WTC11 (cell line): Measurements from ENCODE around the gene SPRR3. TPM values are rescaled to one million over a fixed set of nuclear protein-coding genes. Genes with fewer than 3 reads are reported as not detected.

Source experiments
- ATAC-seq: fragments of 200-7000 bp; cut with Tn5 transposase; 2 replicates; pipeline ENCODE4 v1.10.0; 2021; ENCODE audit warnings: mild to moderate bottlenecking, moderate library complexity
- CTCF ChIA-PET: fragments of 300-600 bp; sonication (Branson Sonifier 250); formaldehyde crosslinking; loops from one replicate; lab custom pipeline; 2021; ENCODE audit warnings: antibody characterized with exemption; lab: Charles Lee
- POLR2A ChIA-PET: fragments of 350-600 bp; sonication (Branson Sonifier 250); formaldehyde crosslinking; loops from one replicate; lab custom pipeline; 2021; ENCODE audit warnings: antibody characterized with exemption; lab: Charles Lee
- DNase-seq: peaks from one replicate; pipeline ENCODE4 v3.0.0; 2021; ENCODE audit warnings: low spot score
- H3K27ac Mint-ChIP-seq: 2 replicates; pipeline ENCODE4 v1.8.0; 2021; ENCODE audit warnings: mixed read lengths
- H3K27me3 Mint-ChIP-seq: 2 replicates; pipeline ENCODE4 v1.8.0; 2021; ENCODE audit warnings: low read depth, mild to moderate bottlenecking, moderate library complexity, mixed read lengths
- H3K36me3 Mint-ChIP-seq: 2 replicates; pipeline ENCODE4 v1.8.0; 2021; ENCODE audit warnings: mixed read lengths
- H3K4me1 Mint-ChIP-seq: 2 replicates; pipeline ENCODE4 v1.8.0; 2022; ENCODE audit warnings: mixed read lengths
- H3K4me3 Mint-ChIP-seq: 2 replicates; pipeline ENCODE4 v1.8.0; 2021; ENCODE audit warnings: mild to moderate bottlenecking, moderate library complexity, mixed read lengths
- H3K9me3 Mint-ChIP-seq: 2 replicates; pipeline ENCODE4 v1.8.0; 2021; ENCODE audit warnings: mixed read lengths
- AR ChIP-seq: fragments of 250-450 bp; sonication (Bioruptor Pico); IDR thresholded peaks from 2 replicates; pipeline ENCODE4 v1.9.0; 2021; ENCODE audit warnings: mild to moderate bottlenecking
- CDX4 ChIP-seq: fragments of 250-450 bp; sonication (Bioruptor Pico); IDR thresholded peaks from 2 replicates; pipeline ENCODE4 v1.9.0; 2021; ENCODE audit warnings: moderate library complexity, mild to moderate bottlenecking, inconsistent platforms, borderline replicate concordance
- E2F4 ChIP-seq: sonication (generic); formaldehyde crosslinking; IDR thresholded peaks from 2 replicates; pipeline ENCODE4 v1.8.1; 2022; ENCODE audit warnings: low read depth, mild to moderate bottlenecking, moderate library complexity, missing genetic modification reagents, borderline replicate concordance
- NFATC4 ChIP-seq: fragments of 250-450 bp; sonication (Bioruptor Pico); IDR thresholded peaks from 2 replicates; pipeline ENCODE4 v1.9.0; 2021; ENCODE audit warnings: mild to moderate bottlenecking
- SMAD3 ChIP-seq: sonication (generic); formaldehyde crosslinking; IDR thresholded peaks from 2 replicates; pipeline ENCODE4 v1.8.0; 2022; ENCODE audit warnings: missing genetic modification reagents, mild to moderate bottlenecking, borderline replicate concordance
- TCF7 ChIP-seq: sonication (generic); formaldehyde crosslinking; IDR thresholded peaks from 2 replicates; pipeline ENCODE4 v1.8.0; 2022; ENCODE audit warnings: mild to moderate bottlenecking, low read depth, missing genetic modification reagents, moderate library complexity
- ZBTB21 ChIP-seq: sonication (generic); formaldehyde crosslinking; IDR thresholded peaks from 2 replicates; pipeline ENCODE4 v1.8.1; 2023; ENCODE audit warnings: mild to moderate bottlenecking, missing genetic modification reagents, borderline replicate concordance
- ZMAT4 ChIP-seq: fragments of 250-450 bp; sonication (Bioruptor Pico); IDR thresholded peaks from 2 replicates; pipeline ENCODE4 v1.9.0; 2021; ENCODE audit warnings: mild to moderate bottlenecking
- ZNF138 ChIP-seq: sonication (generic); formaldehyde crosslinking; conservative IDR thresholded peaks from 2 replicates; pipeline ENCODE4 v1.8.1; 2022; ENCODE audit warnings: mild to moderate bottlenecking, moderate library complexity, missing genetic modification reagents
- ZNF263 ChIP-seq: sonication (generic); formaldehyde crosslinking; IDR thresholded peaks from 2 replicates; pipeline ENCODE4 v1.8.1; 2022; ENCODE audit warnings: low read depth, mild to moderate bottlenecking, moderate library complexity, missing genetic modification reagents
- ZNF281 ChIP-seq: sonication (generic); formaldehyde crosslinking; IDR thresholded peaks from 2 replicates; pipeline ENCODE4 v1.8.0; 2023; ENCODE audit warnings: mild to moderate bottlenecking, missing genetic modification reagents
- ZNF396 ChIP-seq: fragments of 250-450 bp; sonication (Bioruptor Pico); IDR thresholded peaks from 2 replicates; pipeline ENCODE4 v1.8.0; 2021; ENCODE audit warnings: mild to moderate bottlenecking, moderate library complexity, borderline replicate concordance
- total RNA-seq: library from RNA; stranded (reverse); gene quantifications from 3 replicates; pipeline ENCODE4 v1.2.3, GENCODE V29; 2021

Gene SPRR3
- total RNA-seq, 1 experiment from 2014 or later, result not detected

- no peak for TF ChIP-seq ZNF281 (CRISPR knock-in tag)
- TF ChIP-seq, all 79 proteins: peak for 0
These were observed 40.2 kb upstream of the SPRR3 start (continued) for GRCh38 chr1:152961226-152961891.

- Mint-ChIP-seq H3K4me3 (no peak overlapping the region), H3K27ac (no peak overlapping the region), H3K9me3 (peaks cover 7% of the 10 kb centered on the region), H3K27me3 (no peaks in the 10 kb centered on the region; the same call in 1 of the 2 replicates), H3K36me3 (no peaks in the 10 kb centered on the region), H3K4me1 (no peaks in the 10 kb centered on the region; the same call in 1 of the 2 replicates)
- ATAC-seq, result no peak
- DNase-seq, result no peak
- POLR2A ChIA-PET, result no interaction called here
- TF ChIP-seq NFATC4 (CRISPR knock-in tag) (no peak), E2F4 (CRISPR knock-in tag) (no peak), ZNF396 (CRISPR knock-in tag) (no peak), ZNF263 (CRISPR knock-in tag) (no peak), SMAD3 (CRISPR knock-in tag) (no peak), AR (CRISPR knock-in tag) (no peak), TCF7 (CRISPR knock-in tag) (no peak), ZMAT4 (no peak), ZNF138 (CRISPR knock-in tag) (no peak)
- CTCF ChIA-PET, result interaction anchor here (0.6 to 10.9 kb wide), 6 partner anchors 9 to 946 kb away, joined by 3 to 123 read pairs (median 3); no protein-coding TSS in a partner anchor
These were observed 38.6 kb upstream of the SPRR3 start for GRCh38 chr1:152962876-152963415.

- Mint-ChIP-seq H3K27ac (no peak overlapping the region), H3K36me3 (no peaks in the 10 kb centered on the region), H3K4me3 (no peak overlapping the region)
- CTCF ChIA-PET, result interaction anchor here (10.9 kb wide), 1 partner anchor 227 kb away, joined by 123 read pairs; no protein-coding TSS in a partner anchor
- TF ChIP-seq ZBTB21 (CRISPR knock-in tag) (no peak), CDX4 (CRISPR knock-in tag) (no peak)
- TF ChIP-seq, all 79 proteins: peak for 0
- Mint-ChIP-seq H3K9me3 (peaks cover 4% of the 10 kb centered on the region; the same call in 1 of the 2 replicates), H3K4me1 (no peaks in the 10 kb centered on the region; the same call in 1 of the 2 replicates), H3K27me3 (no peaks in the 10 kb centered on the region; the same call in 1 of the 2 replicates)
- no peak for ATAC-seq
- POLR2A ChIA-PET, result no interaction called here
- DNase-seq, result no peak
These were observed 37.0 kb upstream of the SPRR3 start for GRCh38 chr1:152964536-152964935.
